ENCODE data around the gene FBLN2. TPM values are rescaled to one million over a fixed set of nuclear protein-coding genes. Genes with fewer than 3 reads are reported as not detected.

The FBLN2 gene
- total RNA-seq (2012; rRNA removed) (10.8 and 11.8 TPM in 2 replicates), polyA plus RNA-seq (2012; rRNA removed) (60.8 and 66.9 TPM in 2 replicates), Bru-seq, nascent RNA (percentile 41 among the genes with signal in this experiment), BruChase-seq, experiment 1, labeled RNA remaining after a 6-hour chase (percentile 36 among the genes with signal in this experiment), BruChase-seq, experiment 2, labeled RNA remaining after a 2-hour chase (percentile 44 among the genes with signal in this experiment)
- 38.9 and 94.5 TPM in 2 replicates for polyA plus RNA-seq (2012; cell fraction: cytosol; rRNA removed)
- polyA plus RNA-seq (2012; cell fraction: nucleus; rRNA removed; ENCODE audit: low replicate concordance): 27.1 and 60.4 TPM in 2 replicates
- long read RNA-seq, full-length matches to known transcripts: 33 of 76 reads
- long read RNA-seq, partial matches to known transcripts: 32 of 76 reads
- long read RNA-seq, other reads (novel, unspliced or antisense): 11 of 76 reads

DNA sequence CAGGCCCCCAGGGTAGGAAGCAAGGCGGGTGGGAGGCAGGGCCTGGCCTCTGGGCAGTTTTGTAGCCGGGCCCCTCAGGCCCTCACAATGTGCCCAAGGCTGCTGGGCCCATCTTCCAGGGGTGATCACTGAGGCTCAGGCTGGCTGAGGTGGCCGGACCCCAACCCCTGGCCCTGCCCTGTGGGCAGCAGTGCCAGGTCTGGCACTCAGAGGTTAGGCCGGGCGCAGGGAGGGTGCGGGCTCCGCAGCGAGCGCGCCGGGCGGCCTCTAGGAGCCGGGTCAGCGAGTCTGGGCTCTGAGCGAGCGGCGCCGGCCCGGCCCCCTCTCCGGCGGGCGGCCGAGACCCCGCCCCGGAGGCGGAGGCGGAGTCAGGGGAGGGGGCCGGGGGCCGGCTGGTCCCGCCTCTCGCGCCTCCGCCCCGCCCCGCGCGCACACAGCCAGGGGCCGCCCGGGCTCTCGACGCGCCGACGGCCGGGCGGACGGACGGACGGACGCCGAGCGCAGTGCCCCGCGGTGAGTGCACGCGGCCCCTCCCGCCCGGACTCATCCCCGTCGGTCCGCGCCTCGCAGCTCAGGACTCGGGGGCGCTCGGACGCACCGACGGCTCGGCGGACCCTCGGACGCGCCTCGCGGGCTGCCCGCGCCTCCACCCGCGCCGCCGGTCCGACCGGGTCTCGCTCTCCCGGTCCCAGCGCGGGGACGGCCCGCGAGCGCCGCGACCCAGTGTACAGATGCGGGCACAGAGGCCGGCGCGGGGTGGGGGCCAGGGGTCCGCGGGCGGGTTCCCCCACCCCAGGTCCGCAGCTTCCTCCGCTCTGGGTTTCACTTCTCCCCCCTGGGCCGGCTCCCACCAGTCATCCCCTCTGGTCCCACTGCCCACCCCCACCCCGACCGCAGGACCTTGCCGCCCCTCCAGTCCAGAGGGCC, at the start of gene FBLN2:
Gene FBLN2 (plus strand): TSS at position 430 of the 927 bp plus-strand sequence. CDS start 21,231 bp downstream, outside the sequence.
- H3K18ac ChIP-seq (ENCODE audit: low read depth, low read length): peak within 1 kb of the TSS; percentile 13; the same call in 1 of the 2 replicates
- H3K9me1 ChIP-seq (ENCODE audit: insufficient read depth, low read length): peaks cover 12% of the 10 kb centered on the region
- peak within 1 kb of the TSS; percentile 44 for H3K4me2 ChIP-seq (ENCODE audit: low read depth, low read length)
- H3K4me1 ChIP-seq (ENCODE audit: control insufficient read depth, insufficient read depth, low read length): peaks cover 14% of the 10 kb centered on the region
- peak within 1 kb of the TSS; percentile 51; the same call in 1 of the 2 replicates for H2AK5ac ChIP-seq (ENCODE audit: low read depth, low read length)
- ChIA-PET CTCF (no interaction called here), POLR2A (ENCODE audit: unreplicated experiment) (no interaction called here)
- peak within 1 kb of the TSS; percentile 21; the same call in 1 of the 2 replicates for H4K91ac ChIP-seq (ENCODE audit: insufficient read depth, low read depth, low read length)
- H3K14ac ChIP-seq (replicated peaks; ENCODE audit: low read depth, low read length): 0 out of 2 replicates have a peak within 1 kb of the TSS, but pooled peaks have one; percentile 26
- peak within 1 kb of the TSS; percentile 53 for H3K4me3 ChIP-seq (ENCODE audit: insufficient read depth, low read depth, low read length)
- H2BK120ac ChIP-seq (ENCODE audit: low read depth, low read length): peak within 1 kb of the TSS; percentile 47; the same call in 1 of the 2 replicates
- no peak within 1 kb of the TSS for H3K56ac ChIP-seq (ENCODE audit: extremely low read depth, insufficient read depth, low read length)
- ATAC-seq (ENCODE audit: low read depth) (peak; percentile 92), DNase-seq (no peak)
- no peaks in the 10 kb centered on the region for H4K20me1 ChIP-seq (ENCODE audit: insufficient read depth, low read length)
- BruUV-seq (replicated peaks): no TSS peak
- H3K9ac ChIP-seq (ENCODE audit: low read depth, low read length): no peak within 1 kb of the TSS
- intact Hi-C loops (cut with micrococcal nuclease): no loop called here
- H4K8ac ChIP-seq (ENCODE audit: low read depth in 2 of 2, low read length in 2 of 2): peak within 1 kb of the TSS in 1 of 2 experiments; percentile 60; a peak in 1 of 4 replicates
- TF ChIP-seq USF2 (IDR thresholded peaks at IDR 0.05; ENCODE audit: low read depth, low read length): no peak
- no peak for TF ChIP-seq MAFK (IDR thresholded peaks at IDR 0.05; ENCODE audit: low read depth, low read length)
- TF ChIP-seq MAZ (IDR thresholded peaks at IDR 0.05; ENCODE audit: borderline replicate concordance, low read depth, low read length): peak; percentile 71; the same call in 1 of the 2 replicates
- TF ChIP-seq, protein P1, sequence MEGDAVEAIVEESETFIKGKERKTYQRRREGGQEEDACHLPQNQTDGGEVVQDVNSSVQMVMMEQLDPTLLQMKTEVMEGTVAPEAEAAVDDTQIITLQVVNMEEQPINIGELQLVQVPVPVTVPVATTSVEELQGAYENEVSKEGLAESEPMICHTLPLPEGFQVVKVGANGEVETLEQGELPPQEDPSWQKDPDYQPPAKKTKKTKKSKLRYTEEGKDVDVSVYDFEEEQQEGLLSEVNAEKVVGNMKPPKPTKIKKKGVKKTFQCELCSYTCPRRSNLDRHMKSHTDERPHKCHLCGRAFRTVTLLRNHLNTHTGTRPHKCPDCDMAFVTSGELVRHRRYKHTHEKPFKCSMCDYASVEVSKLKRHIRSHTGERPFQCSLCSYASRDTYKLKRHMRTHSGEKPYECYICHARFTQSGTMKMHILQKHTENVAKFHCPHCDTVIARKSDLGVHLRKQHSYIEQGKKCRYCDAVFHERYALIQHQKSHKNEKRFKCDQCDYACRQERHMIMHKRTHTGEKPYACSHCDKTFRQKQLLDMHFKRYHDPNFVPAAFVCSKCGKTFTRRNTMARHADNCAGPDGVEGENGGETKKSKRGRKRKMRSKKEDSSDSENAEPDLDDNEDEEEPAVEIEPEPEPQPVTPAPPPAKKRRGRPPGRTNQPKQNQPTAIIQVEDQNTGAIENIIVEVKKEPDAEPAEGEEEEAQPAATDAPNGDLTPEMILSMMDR (conservative IDR thresholded peaks at IDR 0.05; ENCODE audit: low read depth, low read length): no peak
- no peak for TF ChIP-seq RCOR1 (IDR thresholded peaks at IDR 0.05; ENCODE audit: insufficient replicate concordance, low read length)
- TF ChIP-seq MXI1 (IDR thresholded peaks at IDR 0.05; ENCODE audit: borderline replicate concordance, low read depth, low read length): no peak
- TF ChIP-seq CHD1 (IDR thresholded peaks at IDR 0.05; ENCODE audit: low read depth, low read length): no peak
- TF ChIP-seq SMC3 (IDR thresholded peaks at IDR 0.05; ENCODE audit: low read depth, low read length): no peak
- peak within 1 kb of the TSS; percentile 45; the same call in 1 of the 2 replicates for H3K23ac ChIP-seq (ENCODE audit: low read depth, low read length)
- no peaks in the 10 kb centered on the region for H3K9me3 ChIP-seq (ENCODE audit: control insufficient read depth, insufficient read depth, low read length)
- H3K27me3 ChIP-seq (ENCODE audit: control insufficient read depth, insufficient read depth, low read length): no peaks in the 10 kb centered on the region; the same call in 1 of the 2 replicates
- no peaks in the 10 kb centered on the region for H3K36me3 ChIP-seq (ENCODE audit: control insufficient read depth, insufficient read depth, low read length)
- no peak within 1 kb of the TSS for H2BK20ac ChIP-seq (ENCODE audit: low read depth, low read length)
- H2AK9ac ChIP-seq (replicated peaks; ENCODE audit: low read depth, low read length, poor library complexity): peak within 1 kb of the TSS; percentile 67
- H4K5ac ChIP-seq (ENCODE audit: low read depth, low read length): peak within 1 kb of the TSS; percentile 12; the same call in 1 of the 2 replicates
- no peak within 1 kb of the TSS for H2BK5ac ChIP-seq (ENCODE audit: low read depth, low read length, poor library complexity, severe bottlenecking)
- WGBS, 2 experiments (ENCODE audit: extremely low coverage in 2 of 2, insufficient read length in 1 of 2): 9% methylated on average over 36 of the region's 107 CpGs; no CpG with 5 or more reads in 1 of the 2 experiments
- peak within 1 kb of the TSS; percentile 87 for H2AFZ ChIP-seq (replicated peaks; ENCODE audit: low read length, poor library complexity)
- peak within 1 kb of the TSS; percentile 64 for H3K4ac ChIP-seq (ENCODE audit: low read depth, low read length)
- no peak within 1 kb of the TSS; the same call in 2 of the 3 replicates for H2BK15ac ChIP-seq (ENCODE audit: low read depth, low read length)
- H3K27ac ChIP-seq (ENCODE audit: insufficient read depth, low read length): no peak within 1 kb of the TSS
- dilution Hi-C loops (cut with HindIII; ENCODE audit: low sequenced_read_pairs, unreplicated experiment): no loop called here
- in situ Hi-C loops (cut with MboI; ENCODE audit: low sequenced_read_pairs): no loop called here
- no peaks in the 10 kb centered on the region for H3K79me1 ChIP-seq (ENCODE audit: low read depth in 1 of 2, low read length in 2 of 2)

Data from IMR-90 (cell line).